Natural killer cell treated with Interleukin-12 subunit alpha and Interleukin-12 subunit beta and Interleukin-15 and Interleukin-18, amount 100 ng/mL, for 72 hours (primary cell): ENCODE measurements around the gene BSDC1. TPM values are rescaled to one million over a fixed set of nuclear protein-coding genes. Genes with fewer than 3 reads are reported as not detected.
"Not testable (repeated sequence)": the region's sequence is repeated elsewhere in the genome, so short reads cannot be mapped to it uniquely, and the experiment has no call there.

Source experiments
- ATAC-seq, 2 donors: fragments of 150-1000 bp; cut with Tn5 transposase in 1 of 2; sonication (Bioruptor Pico), chemical (Tn5 transposase) in 1 of 2; 2 replicates each; pipeline ENCODE4 v1.10.0; 2021
- DNase-seq: peaks from one replicate; pipeline ENCODE4 v3.0.0; 2022; ENCODE audit warnings: low spot score
- H3K27ac Mint-ChIP-seq, 2 donors: 1 replicate in 1 of 2; 2 replicates in 1 of 2; pipeline ENCODE4 v1.8.0; 2022; ENCODE audit warnings: mixed read lengths in 2 of 2, mild to moderate bottlenecking in 1 of 2, moderate library complexity in 1 of 2
- H3K27me3 Mint-ChIP-seq, 2 donors: 1 replicate in 1 of 2; 2 replicates in 1 of 2; pipeline ENCODE4 v1.8.0; 2022; ENCODE audit warnings: mixed read lengths in 2 of 2
- H3K36me3 Mint-ChIP-seq: one replicate; pipeline ENCODE4 v1.8.0; 2022; ENCODE audit warnings: mixed read lengths
- H3K4me1 Mint-ChIP-seq, 2 donors: 1 replicate in 1 of 2; 2 replicates in 1 of 2; pipeline ENCODE4 v1.8.0; 2022; ENCODE audit warnings: low read depth in 2 of 2, mixed read lengths in 2 of 2, mild to moderate bottlenecking in 1 of 2
- H3K4me3 Mint-ChIP-seq: one replicate; pipeline ENCODE4 v1.8.0; 2022; ENCODE audit warnings: mixed read lengths
- H3K9me3 Mint-ChIP-seq: 2 replicates; pipeline ENCODE4 v1.8.0; 2022; ENCODE audit warnings: mixed read lengths
- total RNA-seq, 2 donors: library from RNA; stranded (reverse); gene quantifications; one replicate each; pipeline ENCODE4 v1.2.3, GENCODE V29; 2022

BSDC1 gene
- 10 to 100 TPM; 55.6 to 68.2 TPM for total RNA-seq

GRCh38 chr1:32394141-32394889 is at the start of gene BSDC1:
BSDC1 (minus strand) TSS chr1:32394441; CDS start chr1:32394414, 27 bp downstream.
- H3K36me3 Mint-ChIP-seq, result no peaks in the 10 kb centered on the region
- no peaks in the 10 kb centered on the region for H3K9me3 Mint-ChIP-seq
- H3K4me3 Mint-ChIP-seq, result peak within 1 kb of the TSS; percentile 97
- H3K4me1 Mint-ChIP-seq, result peaks cover 20 to 21% of the 10 kb centered on the region in 2 donors
- ATAC-seq (peak; percentile 99), DNase-seq (peak; percentile 98)
- H3K27me3 Mint-ChIP-seq, result peaks cover 0 to 3% of the 10 kb centered on the region in 2 donors
- H3K27ac Mint-ChIP-seq, result peak within 1 kb of the TSS; percentile 83 to 97

- ATAC-seq, H3K36me3 Mint-ChIP-seq, H3K27ac Mint-ChIP-seq, DNase-seq, H3K9me3 Mint-ChIP-seq, H3K4me1 Mint-ChIP-seq, H3K4me3 Mint-ChIP-seq: not testable (repeated sequence)
- H3K27me3 Mint-ChIP-seq, result peaks cover 31 to 42% of the 10 kb centered on the region in 2 donors
Observed at GRCh38 chr1:32441467-32441866, 47.2 kb upstream of the BSDC1 start.

GRCh38 chr1:32438777-32439176 is 44.5 kb upstream of the BSDC1 start:
- ATAC-seq, H3K4me1 Mint-ChIP-seq, H3K9me3 Mint-ChIP-seq, H3K27ac Mint-ChIP-seq, H3K36me3 Mint-ChIP-seq, DNase-seq, H3K4me3 Mint-ChIP-seq: not testable (repeated sequence)
- peaks cover 30 to 37% of the 10 kb centered on the region in 2 donors for H3K27me3 Mint-ChIP-seq

- DNase-seq, result no peak
- Mint-ChIP-seq H3K9me3 (peaks cover 5% of the 10 kb centered on the region), H3K27ac (no peak overlapping the region), H3K4me1 (no peaks in the 10 kb centered on the region), H3K4me3 (no peak overlapping the region), H3K36me3 (peaks cover 4% of the 10 kb centered on the region), H3K27me3 (peaks cover 31 to 41% of the 10 kb centered on the region in 2 donors)
- no peak for ATAC-seq
Observed at GRCh38 chr1:32438136-32438535, 43.9 kb upstream of the BSDC1 start.

- peaks cover 45 to 54% of the 10 kb centered on the region in 2 donors for H3K27me3 Mint-ChIP-seq
- H3K36me3 Mint-ChIP-seq, result no peaks in the 10 kb centered on the region
- DNase-seq, result no peak
- H3K4me1 Mint-ChIP-seq, result no peaks in the 10 kb centered on the region
- ATAC-seq, result no peak
- no peak overlapping the region for H3K27ac Mint-ChIP-seq
- H3K4me3 Mint-ChIP-seq, result no peak overlapping the region
- no peaks in the 10 kb centered on the region for H3K9me3 Mint-ChIP-seq
Observed at GRCh38 chr1:32431736-32432400, 37.6 kb upstream of the BSDC1 start.

- Mint-ChIP-seq H3K9me3 (no peaks in the 10 kb centered on the region), H3K27ac (no peak overlapping the region), H3K4me1 (peaks cover 0 to 2% of the 10 kb centered on the region in 2 donors), H3K4me3 (no peak overlapping the region), H3K36me3 (no peaks in the 10 kb centered on the region), H3K27me3 (peaks cover 40 to 47% of the 10 kb centered on the region in 2 donors)
- DNase-seq (no peak), ATAC-seq (no peak)
Observed at GRCh38 chr1:32427264-32427963, 33.2 kb upstream of the BSDC1 start.

GRCh38 chr1:32426489-32427255 is 32.4 kb upstream of the BSDC1 start:
- no peak for DNase-seq
- H3K27me3 Mint-ChIP-seq, result peaks cover 34 to 40% of the 10 kb centered on the region in 2 donors
- H3K4me1 Mint-ChIP-seq, result peaks cover 0 to 2% of the 10 kb centered on the region in 2 donors
- H3K27ac Mint-ChIP-seq, result no peak overlapping the region
- no peaks in the 10 kb centered on the region for H3K36me3 Mint-ChIP-seq
- no peak overlapping the region for H3K4me3 Mint-ChIP-seq
- no peaks in the 10 kb centered on the region for H3K9me3 Mint-ChIP-seq
- no peak for ATAC-seq

GRCh38 chr1:32421775-32422174 is 27.5 kb upstream of the BSDC1 start:
- Mint-ChIP-seq H3K27ac (no peak overlapping the region), H3K4me1 (peaks cover 0 to 2% of the 10 kb centered on the region in 2 donors), H3K27me3 (peaks cover 13 to 19% of the 10 kb centered on the region in 2 donors), H3K9me3 (no peaks in the 10 kb centered on the region), H3K4me3 (no peak overlapping the region), H3K36me3 (no peaks in the 10 kb centered on the region)
- no peak for DNase-seq
- ATAC-seq, result no peak

GRCh38 chr1:32414186-32414886 is 20.1 kb upstream of the BSDC1 start:
- Mint-ChIP-seq H3K27me3 (peaks cover 3 to 17% of the 10 kb centered on the region in 2 donors), H3K9me3 (no peaks in the 10 kb centered on the region), H3K4me1 (peaks cover 4 to 6% of the 10 kb centered on the region in 2 donors), H3K36me3 (no peaks in the 10 kb centered on the region), H3K4me3 (no peak overlapping the region), H3K27ac (no peak overlapping the region)
- ATAC-seq (no peak), DNase-seq (no peak)

- Mint-ChIP-seq H3K27ac (no peak overlapping the region), H3K4me1 (peaks cover 4 to 6% of the 10 kb centered on the region in 2 donors), H3K9me3 (no peaks in the 10 kb centered on the region), H3K4me3 (no peak overlapping the region), H3K27me3 (peaks cover 3 to 17% of the 10 kb centered on the region in 2 donors), H3K36me3 (no peaks in the 10 kb centered on the region)
- DNase-seq (peak; percentile 87), ATAC-seq (peak; percentile 73 to 78)
Observed at GRCh38 chr1:32413507-32414185, 19.4 kb upstream of the BSDC1 start.

GRCh38 chr1:32411261-32411660 is 17.0 kb upstream of the BSDC1 start:
- Mint-ChIP-seq H3K27ac (no peak overlapping the region), H3K4me3 (no peak overlapping the region), H3K4me1 (peaks cover 4 to 6% of the 10 kb centered on the region in 2 donors), H3K27me3 (peaks cover 3 to 11% of the 10 kb centered on the region in 2 donors), H3K9me3 (no peaks in the 10 kb centered on the region), H3K36me3 (no peaks in the 10 kb centered on the region)
- no peak for ATAC-seq
- DNase-seq, result no peak

- H3K4me1 Mint-ChIP-seq, result no peaks in the 10 kb centered on the region
- ATAC-seq (no peak), DNase-seq (no peak)
- no peaks in the 10 kb centered on the region for H3K27me3 Mint-ChIP-seq
- H3K4me3 Mint-ChIP-seq, result no peak overlapping the region
- no peaks in the 10 kb centered on the region for H3K36me3 Mint-ChIP-seq
- H3K9me3 Mint-ChIP-seq, result no peaks in the 10 kb centered on the region
- no peak overlapping the region for H3K27ac Mint-ChIP-seq
Observed at GRCh38 chr1:32406629-32407111, 12.4 kb upstream of the BSDC1 start.
